Upper lobe of right lung (tissue), 1 donor: Measurements from ENCODE around the gene INTS11. TPM values are rescaled to one million over a fixed set of nuclear protein-coding genes. Genes with fewer than 3 reads are reported as not detected.
A peak's percentile ranks its signal among the peaks of the same experiment; 100 is the strongest.

Source experiments
- ATAC-seq: fragments of 200-7000 bp; cut with Tn5 transposase; one replicate; pipeline ENCODE4 v1.9.1; 2020; ENCODE audit warnings: mild to moderate bottlenecking, moderate library complexity
- DNase-seq: peaks from one replicate; pipeline ENCODE4 v3.0.0-alpha.2; 2020
- H3K27ac ChIP-seq: fragments of 200-600 bp; one replicate; pipeline ENCODE4 v1.8.0; 2022
- H3K27me3 ChIP-seq: fragments of 200-600 bp; one replicate; pipeline ENCODE4 v1.8.0; 2022; ENCODE audit warnings: mild to moderate bottlenecking
- H3K36me3 ChIP-seq: fragments of 200-600 bp; one replicate; pipeline ENCODE4 v1.8.0; 2022
- H3K4me1 ChIP-seq: fragments of 200-600 bp; one replicate; pipeline ENCODE4 v1.8.0; 2022
- H3K4me3 ChIP-seq: fragments of 200-600 bp; one replicate; pipeline ENCODE4 v1.8.0; 2022; ENCODE audit warnings: mild to moderate bottlenecking
- H3K9me3 ChIP-seq: fragments of 200-600 bp; one replicate; pipeline ENCODE4 v1.8.0; 2022
- CTCF ChIP-seq: fragments of 200-600 bp; IDR thresholded peaks from one replicate; pipeline ENCODE4 v1.8.0; 2022; ENCODE audit warnings: antibody characterized with exemption
- intact Hi-C: fragments of 100-400 bp; cut with DNase I; formaldehyde crosslinking; loops from one replicate; pipeline ENCODE4 v1.11.0; 2022
- total RNA-seq: library from RNA; stranded (reverse); fragmentation: NEBNext Ultra II Directional; extraction: Animal tissue kit (Norgen Biotek cat#: 25700); gene quantifications from one replicate; pipeline ENCODE4 v1.2.1, GENCODE V29; 2021
- donor health status: DM: no; HTN: yes; CAD: no; lungs with severe emphysema.

The INTS11 gene
- total RNA-seq, 1 donor from 2014 or later, result 81.9 TPM

- Histone ChIP-seq H3K27me3 (no peaks in the 10 kb centered on the region), H3K36me3 (peaks cover 54% of the 10 kb centered on the region), H3K27ac (no peak overlapping the region), H3K4me1 (peaks cover 17% of the 10 kb centered on the region), H3K4me3 (no peak overlapping the region), H3K9me3 (no peaks in the 10 kb centered on the region)
- ATAC-seq, result no peak
- no peak for DNase-seq
- intact Hi-C loops, result no loop called here
- no peak for TF ChIP-seq CTCF
Observed at GRCh38 chr1:1312450-1313314, 11.8 kb downstream of the INTS11 start.

GRCh38 chr1:1311107-1312104 is 13.1 kb downstream of the INTS11 start:
- peaks cover 20% of the 10 kb centered on the region for H3K4me1 ChIP-seq
- intact Hi-C loops, result no loop called here
- no peak overlapping the region for H3K27ac ChIP-seq
- no peaks in the 10 kb centered on the region for H3K27me3 ChIP-seq
- H3K9me3 ChIP-seq, result no peaks in the 10 kb centered on the region
- DNase-seq (no peak), ATAC-seq (no peak)
- peaks cover 48% of the 10 kb centered on the region for H3K36me3 ChIP-seq
- TF ChIP-seq CTCF, result no peak
- no peak overlapping the region for H3K4me3 ChIP-seq

- no peak for ATAC-seq
- DNase-seq, result no peak
- intact Hi-C loops, result no loop called here
- H3K27me3 ChIP-seq, result no peaks in the 10 kb centered on the region
- peaks cover 48% of the 10 kb centered on the region for H3K36me3 ChIP-seq
- no peak overlapping the region for H3K4me3 ChIP-seq
- peaks cover 28% of the 10 kb centered on the region for H3K4me1 ChIP-seq
- TF ChIP-seq CTCF, result no peak
- no peak overlapping the region for H3K27ac ChIP-seq
- H3K9me3 ChIP-seq, result no peaks in the 10 kb centered on the region
Observed at GRCh38 chr1:1310476-1311053, 13.9 kb downstream of the INTS11 start.

GRCh38 chr1:1310109-1310385 is 14.4 kb downstream of the INTS11 start:
- no peak for ATAC-seq
- Histone ChIP-seq H3K4me3 (no peak overlapping the region), H3K9me3 (no peaks in the 10 kb centered on the region), H3K36me3 (peaks cover 46% of the 10 kb centered on the region), H3K27ac (no peak overlapping the region), H3K27me3 (no peaks in the 10 kb centered on the region), H3K4me1 (peaks cover 33% of the 10 kb centered on the region)
- no peak for TF ChIP-seq CTCF
- no peak for DNase-seq
- intact Hi-C loops, result no loop called here

- no peak for DNase-seq
- H3K4me1 ChIP-seq, result peaks cover 39% of the 10 kb centered on the region
- intact Hi-C loops, result no loop called here
Observed at GRCh38 chr1:1309251-1310108, 15.0 kb downstream of the INTS11 start.

More at GRCh38 chr1:1309251-1310108, 15.0 kb downstream of the INTS11 start:
- ATAC-seq, result no peak
- H3K27ac ChIP-seq, result peak overlapping the region; percentile 91
- H3K36me3 ChIP-seq, result peaks cover 40% of the 10 kb centered on the region
- TF ChIP-seq CTCF, result no peak
- peak overlapping the region; percentile 92 for H3K4me3 ChIP-seq
- H3K9me3 ChIP-seq, result no peaks in the 10 kb centered on the region
- no peaks in the 10 kb centered on the region for H3K27me3 ChIP-seq
